H1 (cell line): ENCODE measurements around the gene FBXW5. TPM values are rescaled to one million over a fixed set of nuclear protein-coding genes. Genes with fewer than 3 reads are reported as not detected.

Experiments used
- BRCA1 ChIP-seq: IDR thresholded peaks from 2 replicates; pipeline ENCODE4 v1.6.1; 2012; ENCODE audit warnings: low read depth, low read length, improper control_type of control experiment
- CTBP2 ChIP-seq: IDR thresholded peaks from 2 replicates; pipeline ENCODE4 v1.7.0; 2011; ENCODE audit warnings: borderline replicate concordance, mild to moderate bottlenecking, moderate library complexity, mixed read lengths, low read length; ENCODE audit not compliant: insufficient read depth, insufficient read length
- SP4 ChIP-seq: IDR thresholded peaks from 2 replicates; pipeline ENCODE4 v1.6.1; 2012; ENCODE audit warnings: low read length, inconsistent platforms
- polyA plus RNA-seq, 7 experiments: library from polyadenylated mRNA; depleted of rRNA in 3 of 7; stranded (reverse) in 5 of 7; unstranded in 2 of 7; fragments of >200 nt in 5 of 7; fragments of 200-250 nt in 2 of 7; gene quantifications; 1 replicate in 5 of 7; 2 replicates in 1 of 7; 4 replicates in 1 of 7; pipeline versions ENCODE4 v1.2.1 to v1.2.3, GENCODE V29; 2011 to 2013; ENCODE audit warnings: missing spikeins in 2 of 7, mixed read lengths in 2 of 7
- total RNA-seq: library from RNA; stranded (reverse); fragmentation: NEBNext Ultra II Directional; extraction: Animal tissue kit (Norgen Biotek cat#: 25700); gene quantifications from 2 replicates; pipeline ENCODE4 v1.2.1, GENCODE V29; 2021

The FBXW5 gene
- total and polyA plus RNA-seq, 2 of the 8 experiments (the other 6 are each of a cell fraction or from before 2014, with no cell fraction given) = 49.0 to 71.0 TPM

DNA sequence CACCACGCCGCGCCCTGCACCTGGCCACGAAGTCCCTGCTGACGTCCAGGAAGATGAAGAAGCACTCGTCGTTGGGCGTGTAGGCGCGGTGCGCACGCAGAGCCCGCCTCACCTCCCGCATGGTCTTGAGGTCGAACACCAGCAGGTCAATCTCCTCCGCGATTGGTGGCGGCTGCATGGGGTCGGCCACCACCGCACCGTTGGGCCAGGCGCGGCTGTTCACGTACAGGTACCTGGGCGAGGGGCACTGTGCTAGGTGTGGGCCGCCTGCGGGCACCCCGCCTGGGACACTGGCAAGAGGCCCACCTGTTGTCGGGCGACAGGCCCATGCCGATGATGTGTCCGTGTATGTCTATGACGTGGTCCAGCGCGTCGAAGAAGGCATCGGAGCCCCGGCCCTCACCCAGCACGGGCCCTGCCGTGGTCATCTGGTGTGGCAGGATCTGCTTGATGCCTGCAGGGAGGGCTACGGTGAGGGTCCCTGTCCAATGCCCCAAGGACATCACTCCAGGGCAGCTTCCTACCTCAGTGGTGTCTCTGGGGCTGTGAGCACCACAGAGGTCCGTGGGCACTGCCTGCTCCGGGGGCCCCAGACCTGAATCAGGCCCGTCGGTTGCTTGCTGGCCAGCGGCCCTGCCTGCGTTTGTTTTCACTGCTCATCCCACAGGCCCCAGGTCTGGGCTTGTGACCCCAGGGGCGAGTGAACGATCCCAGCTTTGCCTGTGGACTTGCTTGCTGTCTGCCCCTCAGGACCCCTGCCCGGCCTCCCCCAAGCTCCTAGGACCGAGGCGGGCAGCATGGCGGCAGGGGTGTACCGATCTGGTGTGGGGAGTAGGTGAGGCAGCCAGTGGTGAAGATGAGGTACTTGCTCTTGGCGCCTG, 3.1 kb downstream of the FBXW5 start (continued):
- TF ChIP-seq SP4 = no peak
- TF ChIP-seq CTBP2 = no peak
- no peak for TF ChIP-seq BRCA1
- TF ChIP-seq, all 59 proteins: peak for 0
